Chondrocyte (in vitro differentiated cells): ENCODE results near the gene URB1. TPM values are rescaled to one million over a fixed set of nuclear protein-coding genes. Genes with fewer than 3 reads are reported as not detected.

ENCODE experiments used
- DNase-seq: peaks from one replicate; pipeline ENCODE4 v3.0.0; 2021; ENCODE audit warnings: mixed read lengths, low spot score
- H3K27ac Mint-ChIP-seq: one replicate; pipeline ENCODE4 v1.8.0; 2021; ENCODE audit warnings: mild to moderate bottlenecking, moderate library complexity, mixed read lengths; ENCODE audit not compliant: unreplicated experiment
- H3K27me3 Mint-ChIP-seq: 2 replicates; pipeline ENCODE4 v1.8.0; 2021; ENCODE audit warnings: low read depth, mixed read lengths
- H3K36me3 Mint-ChIP-seq: 2 replicates; pipeline ENCODE4 v1.8.0; 2021; ENCODE audit warnings: low read depth, mixed read lengths
- H3K4me1 Mint-ChIP-seq: 2 replicates; pipeline ENCODE4 v1.8.0; 2021; ENCODE audit warnings: low read depth, mild to moderate bottlenecking, mixed read lengths
- H3K4me3 Mint-ChIP-seq: one replicate; pipeline ENCODE4 v1.8.0; 2021; ENCODE audit warnings: mild to moderate bottlenecking, moderate library complexity, mixed read lengths; ENCODE audit not compliant: unreplicated experiment
- H3K9me3 Mint-ChIP-seq: 2 replicates; pipeline ENCODE4 v1.8.0; 2021; ENCODE audit warnings: low read depth, mixed read lengths
- total RNA-seq: library from RNA; stranded (reverse); gene quantifications from 3 replicates; pipeline ENCODE4 v1.2.1, GENCODE V29; 2021
- TF ChIP-seq, protein P1 (sequence below): fragments of 200-600 bp; sonication (generic); IDR thresholded peaks from 2 replicates; pipeline ENCODE4 v1.5.0; 2021; ENCODE audit warnings: antibody characterized with exemption, mild to moderate bottlenecking, moderate library complexity

Gene URB1
- total RNA-seq, 1 donor from 2014 or later, result 15.1 TPM

DNA sequence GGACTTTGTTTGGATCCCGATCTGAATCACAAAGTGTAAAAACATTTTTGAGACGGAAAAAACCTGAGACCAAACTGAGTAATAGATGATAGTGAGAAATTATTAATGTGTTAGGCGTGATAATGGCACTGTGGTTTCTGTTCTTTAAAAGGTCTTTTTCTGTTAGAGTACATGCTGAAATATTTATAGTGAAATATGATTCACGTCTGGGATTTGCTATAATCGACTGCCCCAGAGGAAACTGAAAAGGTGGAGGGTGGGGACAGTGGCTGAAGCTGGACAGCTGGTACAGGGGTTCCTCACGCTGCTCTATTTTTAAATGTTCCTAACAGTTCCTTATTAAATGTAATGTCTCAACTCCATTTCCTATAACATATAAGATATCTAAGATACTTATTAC lies 11.2 kb downstream of the URB1 start:
- peak overlapping the region; percentile 40 for H3K4me3 Mint-ChIP-seq
- TF ChIP-seq, protein P1, sequence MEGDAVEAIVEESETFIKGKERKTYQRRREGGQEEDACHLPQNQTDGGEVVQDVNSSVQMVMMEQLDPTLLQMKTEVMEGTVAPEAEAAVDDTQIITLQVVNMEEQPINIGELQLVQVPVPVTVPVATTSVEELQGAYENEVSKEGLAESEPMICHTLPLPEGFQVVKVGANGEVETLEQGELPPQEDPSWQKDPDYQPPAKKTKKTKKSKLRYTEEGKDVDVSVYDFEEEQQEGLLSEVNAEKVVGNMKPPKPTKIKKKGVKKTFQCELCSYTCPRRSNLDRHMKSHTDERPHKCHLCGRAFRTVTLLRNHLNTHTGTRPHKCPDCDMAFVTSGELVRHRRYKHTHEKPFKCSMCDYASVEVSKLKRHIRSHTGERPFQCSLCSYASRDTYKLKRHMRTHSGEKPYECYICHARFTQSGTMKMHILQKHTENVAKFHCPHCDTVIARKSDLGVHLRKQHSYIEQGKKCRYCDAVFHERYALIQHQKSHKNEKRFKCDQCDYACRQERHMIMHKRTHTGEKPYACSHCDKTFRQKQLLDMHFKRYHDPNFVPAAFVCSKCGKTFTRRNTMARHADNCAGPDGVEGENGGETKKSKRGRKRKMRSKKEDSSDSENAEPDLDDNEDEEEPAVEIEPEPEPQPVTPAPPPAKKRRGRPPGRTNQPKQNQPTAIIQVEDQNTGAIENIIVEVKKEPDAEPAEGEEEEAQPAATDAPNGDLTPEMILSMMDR, result no peak
- H3K36me3 Mint-ChIP-seq, result peaks cover 23% of the 10 kb centered on the region
- no peak for DNase-seq
- H3K27me3 Mint-ChIP-seq, result no peaks in the 10 kb centered on the region
- H3K27ac Mint-ChIP-seq, result peak overlapping the region; percentile 95
- H3K9me3 Mint-ChIP-seq, result no peaks in the 10 kb centered on the region
- H3K4me1 Mint-ChIP-seq, result peaks cover 62% of the 10 kb centered on the region

DNA sequence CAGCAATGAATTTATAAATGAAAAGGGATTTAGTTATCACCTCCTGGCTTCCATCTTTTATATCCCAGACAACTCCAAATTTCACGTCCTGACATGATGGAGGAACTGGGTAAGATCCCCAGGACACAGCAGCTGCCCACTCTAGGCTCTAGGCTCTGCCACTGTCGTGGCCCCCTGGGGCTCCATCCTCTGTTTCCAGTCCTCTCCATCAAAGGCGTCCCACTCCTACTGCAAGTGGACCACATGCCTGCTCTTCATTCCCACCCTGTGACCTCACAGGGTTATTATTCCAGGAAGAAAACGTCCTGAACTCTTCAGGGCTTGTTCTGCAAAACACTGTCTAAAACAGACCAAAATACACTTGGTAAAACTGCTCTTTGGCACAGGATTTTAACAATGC lies 11.9 kb downstream of the URB1 start:
- peak overlapping the region; percentile 95 for H3K27ac Mint-ChIP-seq
- peak overlapping the region; percentile 40 for H3K4me3 Mint-ChIP-seq
- TF ChIP-seq, protein P1, result no peak
- no peak for DNase-seq
- H3K4me1 Mint-ChIP-seq, result peaks cover 56% of the 10 kb centered on the region
- H3K36me3 Mint-ChIP-seq, result peaks cover 26% of the 10 kb centered on the region
- H3K9me3 Mint-ChIP-seq, result no peaks in the 10 kb centered on the region
- H3K27me3 Mint-ChIP-seq, result no peaks in the 10 kb centered on the region

DNA sequence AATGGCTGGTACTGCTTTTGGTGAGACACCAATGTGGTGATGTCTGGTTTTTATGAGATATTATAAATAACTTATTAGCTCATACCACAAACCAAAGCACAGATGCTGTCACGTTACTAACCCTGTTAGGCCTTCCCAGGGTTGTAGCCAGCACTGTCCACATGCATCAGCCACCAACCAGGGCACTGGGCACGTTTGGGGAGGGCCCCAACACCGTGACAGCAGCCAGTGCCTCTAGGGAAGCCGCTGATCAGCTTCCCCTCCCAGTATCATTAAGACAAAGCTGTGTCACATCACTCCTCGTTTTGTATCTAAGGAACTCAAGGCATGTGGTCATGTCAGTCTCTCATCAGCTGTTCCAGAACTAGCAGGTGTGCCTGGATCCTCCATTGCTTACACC lies 13.9 kb downstream of the URB1 start:
- H3K4me1 Mint-ChIP-seq, result peaks cover 48% of the 10 kb centered on the region
- TF ChIP-seq, protein P1, result no peak
- peak overlapping the region; percentile 92 for H3K27ac Mint-ChIP-seq
- H3K4me3 Mint-ChIP-seq, result no peak overlapping the region
- H3K27me3 Mint-ChIP-seq, result no peaks in the 10 kb centered on the region
- H3K9me3 Mint-ChIP-seq, result no peaks in the 10 kb centered on the region
- peaks cover 25% of the 10 kb centered on the region for H3K36me3 Mint-ChIP-seq
- DNase-seq, result no peak

DNA sequence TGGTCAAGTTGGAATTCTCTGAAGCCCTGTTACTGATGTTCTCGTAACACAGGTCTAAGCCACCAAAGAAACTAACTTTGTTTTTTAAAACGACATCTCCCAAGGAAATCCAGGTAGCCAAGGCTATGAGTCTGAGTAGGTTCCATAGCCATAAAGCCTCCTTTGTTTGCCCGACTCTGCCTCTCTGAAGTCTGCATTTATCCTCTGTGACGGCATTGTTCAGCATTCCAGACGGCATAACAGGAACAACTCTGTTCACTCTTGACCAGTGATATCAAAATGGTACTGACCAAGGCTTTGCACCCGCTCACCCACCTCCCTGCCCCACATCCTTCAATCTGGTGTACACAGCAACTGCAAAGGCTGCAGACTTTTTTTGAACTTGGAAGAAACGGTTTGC lies 14.8 kb downstream of the URB1 start:
- Mint-ChIP-seq H3K4me1 (peaks cover 46% of the 10 kb centered on the region), H3K36me3 (peaks cover 19% of the 10 kb centered on the region), H3K27ac (no peak overlapping the region), H3K27me3 (no peaks in the 10 kb centered on the region), H3K4me3 (no peak overlapping the region), H3K9me3 (no peaks in the 10 kb centered on the region)
- no peak for DNase-seq
- TF ChIP-seq, protein P1, result no peak

DNA sequence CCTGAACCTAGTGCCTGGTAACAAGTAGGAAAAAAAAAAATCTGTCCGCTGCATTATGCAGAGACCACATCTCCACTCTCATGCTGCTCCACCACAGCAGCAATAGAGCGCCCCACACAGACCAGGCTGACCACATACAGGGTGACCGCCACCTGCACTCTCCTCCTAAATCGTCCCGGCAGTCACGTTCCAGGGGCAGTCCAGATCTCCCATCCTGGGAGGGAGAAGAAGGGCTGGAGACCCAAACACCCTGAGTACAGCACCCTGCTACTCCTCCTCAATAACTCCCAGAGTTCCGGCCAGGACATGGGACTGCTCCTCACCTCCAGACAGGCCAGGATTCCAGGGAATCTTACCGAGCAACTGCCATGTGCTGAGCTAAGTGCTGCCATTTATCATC lies 15.3 kb downstream of the URB1 start:
- H3K27me3 Mint-ChIP-seq, result no peaks in the 10 kb centered on the region

More for the DNA sequence above, 15.3 kb downstream of the URB1 start:
- no peak overlapping the region for H3K4me3 Mint-ChIP-seq
- peaks cover 46% of the 10 kb centered on the region for H3K4me1 Mint-ChIP-seq
- no peak overlapping the region for H3K27ac Mint-ChIP-seq
- no peak for DNase-seq
- H3K36me3 Mint-ChIP-seq, result peaks cover 20% of the 10 kb centered on the region
- TF ChIP-seq, protein P1, result no peak
- no peaks in the 10 kb centered on the region for H3K9me3 Mint-ChIP-seq
